Vagina (tissue), 2 donors: ENCODE measurements around the gene CLMP. TPM values are rescaled to one million over a fixed set of nuclear protein-coding genes. Genes with fewer than 3 reads are reported as not detected.
"Not testable (repeated sequence)": the region's sequence is repeated elsewhere in the genome, so short reads cannot be mapped to it uniquely, and the experiment has no call there.

Experiments used
- DNase-seq, 2 donors: peaks; one replicate each; pipeline ENCODE4 v3.0.0-alpha.2; 2017; ENCODE audit errors: extremely low spot score in 2 of 2
- H3K27ac ChIP-seq: fragments of 200-600 bp; sonication (generic); one replicate; pipeline ENCODE4 v1.5.1; 2019
- H3K27me3 ChIP-seq: fragments of 200-600 bp; sonication (generic); one replicate; pipeline ENCODE4 v1.5.1; 2019
- H3K36me3 ChIP-seq, 2 donors: fragments of 200-600 bp; sonication (generic); one replicate each; pipeline ENCODE4 v1.5.1; 2017 to 2019
- H3K4me1 ChIP-seq: fragments of 200-600 bp; sonication (generic); one replicate; pipeline ENCODE4 v1.5.1; 2019
- H3K4me3 ChIP-seq, 2 donors: fragments of 200-600 bp; sonication (generic); 1 replicate in 1 of 2; 2 replicates in 1 of 2; pipeline ENCODE4 v1.5.1; 2016 to 2019
- H3K9me3 ChIP-seq: fragments of 200-600 bp; sonication (generic); one replicate; pipeline ENCODE4 v1.5.1; 2019
- CTCF ChIP-seq, 3 experiments: fragments of 450-650 bp in 2 of 3; fragments of 200-600 bp in 1 of 3; sonication (generic) in 1 of 3; IDR thresholded peaks; one replicate each; pipeline ENCODE4 v1.5.1; 2017 to 2019; ENCODE audit warnings: antibody characterized with exemption in 3 of 3, mild to moderate bottlenecking in 2 of 3, moderate library complexity in 2 of 3
- POLR2A ChIP-seq, 2 donors: fragments of 450-650 bp; IDR thresholded peaks; one replicate each; pipeline ENCODE4 v1.6.1; 2017; ENCODE audit warnings: antibody characterized with exemption in 2 of 2, mild to moderate bottlenecking in 2 of 2, moderate library complexity in 2 of 2
- POLR2AphosphoS5 ChIP-seq, 2 donors: sonication (generic); formaldehyde crosslinking; IDR thresholded peaks; one replicate each; pipeline ENCODE4 v1.9.0; 2017; ENCODE audit warnings: antibody characterized with exemption in 2 of 2, mild to moderate bottlenecking in 2 of 2, low read depth in 1 of 2; ENCODE audit not compliant: insufficient read depth in 1 of 2
- intact Hi-C: fragments of 100-400 bp; cut with DNase I; formaldehyde crosslinking; loops from one replicate; pipeline ENCODE4 v1.15.1; 2023
- total RNA-seq: library from RNA; depleted of rRNA; stranded (reverse); fragments of >200 nt; gene quantifications from one replicate; pipeline ENCODE4 v1.2.3, GENCODE V29; 2016

CLMP gene
- total RNA-seq, 1 donor from 2014 or later: 99.4 TPM

GRCh38 chr11:123100379-123101085, 94.5 kb downstream of the CLMP start:
- DNase-seq: no peak
- peaks cover 35% of the 10 kb centered on the region for H3K4me1 ChIP-seq
- H3K27me3 ChIP-seq: no peaks in the 10 kb centered on the region
- H3K4me3 ChIP-seq: no peak overlapping the region
- H3K36me3 ChIP-seq: no peaks in the 10 kb centered on the region
- H3K9me3 ChIP-seq: no peaks in the 10 kb centered on the region
- intact Hi-C loops: loop anchor here (10.0 kb wide), 1 partner anchor 374 kb away; no protein-coding TSS in a partner anchor
- no peak overlapping the region for H3K27ac ChIP-seq
- TF ChIP-seq CTCF (IDR thresholded peaks at IDR 0.05) (no peak), POLR2AphosphoS5 (IDR thresholded peaks at IDR 0.05; ENCODE audit: insufficient read depth in 1 of 2, low read depth in 1 of 2) (no peak), POLR2A (IDR thresholded peaks at IDR 0.05) (no peak)

- no peak for TF ChIP-seq POLR2AphosphoS5 (IDR thresholded peaks at IDR 0.05; ENCODE audit: insufficient read depth in 1 of 2, low read depth in 1 of 2)
- TF ChIP-seq CTCF (IDR thresholded peaks at IDR 0.05): no peak
- no peak for TF ChIP-seq POLR2A (IDR thresholded peaks at IDR 0.05)
- H3K4me1 ChIP-seq: peaks cover 25% of the 10 kb centered on the region
- no peaks in the 10 kb centered on the region for H3K27me3 ChIP-seq
- no peaks in the 10 kb centered on the region for H3K9me3 ChIP-seq
- H3K27ac ChIP-seq: no peak overlapping the region
- intact Hi-C loops: no loop called here
- no peaks in the 10 kb centered on the region for H3K36me3 ChIP-seq
- H3K4me3 ChIP-seq: no peak overlapping the region
- no peak for DNase-seq
Measured at GRCh38 chr11:123098990-123099389, 96.1 kb downstream of the CLMP start.

- no peaks in the 10 kb centered on the region for H3K9me3 ChIP-seq
Measured at GRCh38 chr11:123093739-123094138, 101.3 kb downstream of the CLMP start.

GRCh38 chr11:123091506-123091905, 103.5 kb downstream of the CLMP start:
- DNase-seq: no peak
- no peak overlapping the region for H3K4me3 ChIP-seq

More at GRCh38 chr11:123093739-123094138, 101.3 kb downstream of the CLMP start:
- Histone ChIP-seq H3K36me3 (no peaks in the 10 kb centered on the region), H3K4me1 (no peaks in the 10 kb centered on the region), H3K27me3 (no peaks in the 10 kb centered on the region), H3K27ac (no peak overlapping the region), H3K4me3 (no peak overlapping the region)
- no peak for TF ChIP-seq POLR2AphosphoS5 (IDR thresholded peaks at IDR 0.05; ENCODE audit: insufficient read depth in 1 of 2, low read depth in 1 of 2)
- TF ChIP-seq CTCF (IDR thresholded peaks at IDR 0.05): no peak
- no peak for TF ChIP-seq POLR2A (IDR thresholded peaks at IDR 0.05)
- DNase-seq: no peak
- intact Hi-C loops: no loop called here

GRCh38 chr11:123090168-123090567, 104.9 kb downstream of the CLMP start:
- H3K27me3 ChIP-seq, H3K36me3 ChIP-seq, H3K9me3 ChIP-seq, H3K27ac ChIP-seq, intact Hi-C loops, H3K4me1 ChIP-seq, DNase-seq, H3K4me3 ChIP-seq: not testable (repeated sequence)

More at GRCh38 chr11:123091506-123091905, 103.5 kb downstream of the CLMP start:
- Histone ChIP-seq H3K4me1 (no peaks in the 10 kb centered on the region), H3K9me3 (no peaks in the 10 kb centered on the region), H3K36me3 (no peaks in the 10 kb centered on the region), H3K27ac (no peak overlapping the region), H3K27me3 (no peaks in the 10 kb centered on the region)
- TF ChIP-seq POLR2AphosphoS5 (IDR thresholded peaks at IDR 0.05; ENCODE audit: insufficient read depth in 1 of 2, low read depth in 1 of 2) (no peak), POLR2A (IDR thresholded peaks at IDR 0.05) (no peak), CTCF (IDR thresholded peaks at IDR 0.05) (no peak)
- intact Hi-C loops: no loop called here

- intact Hi-C loops, DNase-seq, H3K4me3 ChIP-seq, H3K27ac ChIP-seq, H3K4me1 ChIP-seq, H3K36me3 ChIP-seq, H3K9me3 ChIP-seq, H3K27me3 ChIP-seq: not testable (repeated sequence)
Measured at GRCh38 chr11:123088896-123089295, 106.2 kb downstream of the CLMP start.

- H3K27me3 ChIP-seq, DNase-seq, H3K4me1 ChIP-seq, H3K4me3 ChIP-seq, H3K36me3 ChIP-seq, H3K9me3 ChIP-seq, intact Hi-C loops, H3K27ac ChIP-seq: not testable (repeated sequence)
Measured at GRCh38 chr11:123087657-123088056, 107.4 kb downstream of the CLMP start.
